Neural progenitor cell (in vitro differentiated cells): ENCODE results near the gene KLHL8. TPM values are rescaled to one million over a fixed set of nuclear protein-coding genes. Genes with fewer than 3 reads are reported as not detected.

Source experiments
- DNase-seq: peaks from one replicate; pipeline ENCODE4 v3.0.0-alpha.2; 2016; ENCODE audit warnings: low spot score
- H2AFZ ChIP-seq: fragments of 200-600 bp; sonication (generic); replicated peaks from 2 replicates; pipeline ENCODE4 v1.6.1; 2016; ENCODE audit warnings: antibody characterized with exemption
- H3F3A ChIP-seq: fragments of 200-600 bp; sonication (generic); 2 replicates; pipeline ENCODE4 v1.6.1; 2016; ENCODE audit warnings: antibody characterized with exemption, low read depth
- H3K27ac ChIP-seq: fragments of 200-600 bp; sonication (generic); 2 replicates; pipeline ENCODE4 v1.5.1; 2016; ENCODE audit warnings: mild to moderate bottlenecking
- H3K27me3 ChIP-seq: fragments of 200-600 bp; sonication (generic); 2 replicates; pipeline ENCODE4 v1.6.1; 2016; ENCODE audit warnings: mild to moderate bottlenecking, moderate library complexity
- H3K36me3 ChIP-seq: fragments of 200-600 bp; sonication (generic); 2 replicates; pipeline ENCODE4 v1.5.1; 2016
- H3K4me1 ChIP-seq: fragments of 200-600 bp; sonication (generic); 2 replicates; pipeline ENCODE4 v1.6.1; 2016; ENCODE audit warnings: mixed run types
- H3K4me2 ChIP-seq: fragments of 200-600 bp; sonication (generic); 2 replicates; pipeline ENCODE4 v1.6.1; 2016
- H3K4me3 ChIP-seq: fragments of 200-600 bp; sonication (generic); 2 replicates; pipeline ENCODE4 v1.5.1; 2016
- H3K79me2 ChIP-seq: fragments of 200-600 bp; sonication (generic); 2 replicates; pipeline ENCODE4 v1.6.1; 2016; ENCODE audit warnings: low read depth
- H3K9ac ChIP-seq: fragments of 200-600 bp; sonication (generic); 2 replicates; pipeline ENCODE4 v1.6.1; 2016
- H3K9me3 ChIP-seq: fragments of 200-600 bp; sonication (generic); 2 replicates; pipeline ENCODE4 v1.5.1; 2016; ENCODE audit warnings: low read depth
- H4K20me1 ChIP-seq: fragments of 200-600 bp; sonication (generic); 2 replicates; pipeline ENCODE4 v1.6.1; 2016; ENCODE audit warnings: low read depth
- H3K27ac Mint-ChIP-seq: 3 replicates; pipeline ENCODE4 v1.8.0; 2021; ENCODE audit warnings: mixed read lengths
- H3K27me3 Mint-ChIP-seq: 2 replicates; pipeline ENCODE4 v1.8.0; 2022; ENCODE audit warnings: low read depth, mild to moderate bottlenecking, inconsistent platforms, moderate library complexity, mixed read lengths; ENCODE audit not compliant: insufficient read depth
- H3K36me3 Mint-ChIP-seq: 3 replicates; pipeline ENCODE4 v1.8.0; 2021; ENCODE audit warnings: mixed read lengths
- H3K4me1 Mint-ChIP-seq: 3 replicates; pipeline ENCODE4 v1.8.0; 2021; ENCODE audit warnings: mixed read lengths
- H3K4me3 Mint-ChIP-seq: 3 replicates; pipeline ENCODE4 v1.8.0; 2021; ENCODE audit warnings: mild to moderate bottlenecking, moderate library complexity, mixed read lengths
- H3K9me3 Mint-ChIP-seq: 3 replicates; pipeline ENCODE4 v1.8.0; 2020; ENCODE audit warnings: mixed read lengths
- EZH2 ChIP-seq: fragments of 200-600 bp; sonication (generic); IDR thresholded peaks from 2 replicates; pipeline ENCODE4 v1.6.1; 2017; ENCODE audit warnings: antibody characterized with exemption, mild to moderate bottlenecking, moderate library complexity
- EZH2phosphoT487 ChIP-seq: fragments of 200-600 bp; sonication (generic); IDR thresholded peaks from 2 replicates; pipeline ENCODE4 v1.6.1; 2017; ENCODE audit warnings: antibody characterized with exemption
- total RNA-seq: library from RNA; depleted of rRNA; stranded (reverse); fragments of >200 nt; gene quantifications from 2 replicates; pipeline ENCODE4 v1.2.3, GENCODE V29; 2015; ENCODE audit warnings: low replicate concordance
- TF ChIP-seq, protein P1 (sequence below): fragments of 200-600 bp; sonication (generic); IDR thresholded peaks from 2 replicates; pipeline ENCODE4 v1.5.1; 2017; ENCODE audit warnings: antibody characterized with exemption, mild to moderate bottlenecking

Gene KLHL8
- total RNA-seq, 1 donor from 2014 or later, result 20.3 TPM

- TF ChIP-seq, protein P1, sequence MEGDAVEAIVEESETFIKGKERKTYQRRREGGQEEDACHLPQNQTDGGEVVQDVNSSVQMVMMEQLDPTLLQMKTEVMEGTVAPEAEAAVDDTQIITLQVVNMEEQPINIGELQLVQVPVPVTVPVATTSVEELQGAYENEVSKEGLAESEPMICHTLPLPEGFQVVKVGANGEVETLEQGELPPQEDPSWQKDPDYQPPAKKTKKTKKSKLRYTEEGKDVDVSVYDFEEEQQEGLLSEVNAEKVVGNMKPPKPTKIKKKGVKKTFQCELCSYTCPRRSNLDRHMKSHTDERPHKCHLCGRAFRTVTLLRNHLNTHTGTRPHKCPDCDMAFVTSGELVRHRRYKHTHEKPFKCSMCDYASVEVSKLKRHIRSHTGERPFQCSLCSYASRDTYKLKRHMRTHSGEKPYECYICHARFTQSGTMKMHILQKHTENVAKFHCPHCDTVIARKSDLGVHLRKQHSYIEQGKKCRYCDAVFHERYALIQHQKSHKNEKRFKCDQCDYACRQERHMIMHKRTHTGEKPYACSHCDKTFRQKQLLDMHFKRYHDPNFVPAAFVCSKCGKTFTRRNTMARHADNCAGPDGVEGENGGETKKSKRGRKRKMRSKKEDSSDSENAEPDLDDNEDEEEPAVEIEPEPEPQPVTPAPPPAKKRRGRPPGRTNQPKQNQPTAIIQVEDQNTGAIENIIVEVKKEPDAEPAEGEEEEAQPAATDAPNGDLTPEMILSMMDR, result no peak
- TF ChIP-seq EZH2 (no peak), EZH2phosphoT487 (no peak)
- peaks cover 13% of the 10 kb centered on the region for H3K9me3 Mint-ChIP-seq
- H3K4me1 Mint-ChIP-seq, result peaks cover 11% of the 10 kb centered on the region
- no peaks in the 10 kb centered on the region for H3K27me3 Mint-ChIP-seq
- H3K27ac Mint-ChIP-seq, result no peak overlapping the region
- H3K36me3 ChIP-seq, result no peaks in the 10 kb centered on the region
- no peaks in the 10 kb centered on the region for H3K36me3 Mint-ChIP-seq
- no peak overlapping the region for H3K9ac ChIP-seq
- no peak overlapping the region for H3K4me3 Mint-ChIP-seq
- no peaks in the 10 kb centered on the region for H3F3A ChIP-seq
- H2AFZ ChIP-seq, result no peak overlapping the region
- H3K4me2 ChIP-seq, result no peak overlapping the region
- H3K27ac ChIP-seq, result no peak overlapping the region
- H3K27me3 ChIP-seq, result no peaks in the 10 kb centered on the region
- no peaks in the 10 kb centered on the region for H3K9me3 ChIP-seq
- H3K4me3 ChIP-seq, result no peak overlapping the region
- no peaks in the 10 kb centered on the region for H4K20me1 ChIP-seq
- DNase-seq, result no peak
- no peaks in the 10 kb centered on the region for H3K79me2 ChIP-seq
- H3K4me1 ChIP-seq, result peaks cover 9% of the 10 kb centered on the region
These were observed 29.1 kb upstream of the KLHL8 start for GRCh38 chr4:87249332-87250019.

GRCh38 chr4:87243426-87244053 lies 23.1 kb upstream of the KLHL8 start:
- Histone ChIP-seq H3K9ac (no peak overlapping the region), H3F3A (peaks cover 6% of the 10 kb centered on the region), H3K4me2 (no peak overlapping the region), H2AFZ (no peak overlapping the region), H3K27me3 (no peaks in the 10 kb centered on the region), H3K27ac (no peak overlapping the region), H3K4me3 (no peak overlapping the region), H3K4me1 (no peaks in the 10 kb centered on the region), H3K79me2 (no peaks in the 10 kb centered on the region), H3K36me3 (peaks cover 6% of the 10 kb centered on the region), H4K20me1 (no peaks in the 10 kb centered on the region), H3K9me3 (peaks cover 13% of the 10 kb centered on the region)
- TF ChIP-seq, protein P1, result no peak
- no peak for TF ChIP-seq EZH2phosphoT487
- no peak for TF ChIP-seq EZH2
- no peaks in the 10 kb centered on the region for H3K27me3 Mint-ChIP-seq
- H3K4me1 Mint-ChIP-seq, result peaks cover 2% of the 10 kb centered on the region
- H3K4me3 Mint-ChIP-seq, result no peak overlapping the region
- H3K36me3 Mint-ChIP-seq, result no peaks in the 10 kb centered on the region
- H3K27ac Mint-ChIP-seq, result no peak overlapping the region
- H3K9me3 Mint-ChIP-seq, result peaks cover 36% of the 10 kb centered on the region
- no peak for DNase-seq

- Mint-ChIP-seq H3K27me3 (no peaks in the 10 kb centered on the region), H3K27ac (no peak overlapping the region), H3K4me3 (no peak overlapping the region), H3K9me3 (peaks cover 30% of the 10 kb centered on the region), H3K4me1 (peaks cover 2% of the 10 kb centered on the region), H3K36me3 (no peaks in the 10 kb centered on the region)
- Histone ChIP-seq H3K4me2 (no peak overlapping the region), H4K20me1 (no peaks in the 10 kb centered on the region), H3F3A (peaks cover 6% of the 10 kb centered on the region), H3K36me3 (peaks cover 6% of the 10 kb centered on the region), H3K9me3 (peaks cover 13% of the 10 kb centered on the region), H3K4me1 (no peaks in the 10 kb centered on the region), H3K4me3 (no peak overlapping the region), H3K79me2 (no peaks in the 10 kb centered on the region), H3K27me3 (no peaks in the 10 kb centered on the region), H3K27ac (no peak overlapping the region), H2AFZ (no peak overlapping the region), H3K9ac (no peak overlapping the region)
- DNase-seq, result no peak
- TF ChIP-seq EZH2phosphoT487 (no peak), EZH2 (no peak)
These were observed 20.9 kb upstream of the KLHL8 start for GRCh38 chr4:87241336-87241735.

- no peaks in the 10 kb centered on the region for H3K27me3 ChIP-seq
- H3K9ac ChIP-seq, result no peak overlapping the region
- Mint-ChIP-seq H3K4me1 (peaks cover 2% of the 10 kb centered on the region), H3K27ac (no peak overlapping the region), H3K4me3 (no peak overlapping the region), H3K36me3 (no peaks in the 10 kb centered on the region), H3K9me3 (peaks cover 30% of the 10 kb centered on the region), H3K27me3 (no peaks in the 10 kb centered on the region)
- H3K27ac ChIP-seq, result no peak overlapping the region
- H3K4me1 ChIP-seq, result no peaks in the 10 kb centered on the region
- no peak overlapping the region for H3K4me3 ChIP-seq
- TF ChIP-seq EZH2 (no peak), EZH2phosphoT487 (no peak)
- TF ChIP-seq, protein P1, result no peak
- H3F3A ChIP-seq, result peaks cover 6% of the 10 kb centered on the region
- peak overlapping the region; percentile 68 for H2AFZ ChIP-seq
- H3K36me3 ChIP-seq, result peaks cover 6% of the 10 kb centered on the region
- no peaks in the 10 kb centered on the region for H3K79me2 ChIP-seq
- no peaks in the 10 kb centered on the region for H4K20me1 ChIP-seq
- H3K9me3 ChIP-seq, result peaks cover 13% of the 10 kb centered on the region
- no peak overlapping the region for H3K4me2 ChIP-seq
- no peak for DNase-seq
These were observed 19.9 kb upstream of the KLHL8 start for GRCh38 chr4:87240341-87240740.
